Fibroblast of the aortic adventitia (primary cell): Measurements from ENCODE around the gene FKBP10. TPM values are rescaled to one million over a fixed set of nuclear protein-coding genes. Genes with fewer than 3 reads are reported as not detected.

Experiments
- DNase-seq: peaks from one replicate; pipeline ENCODE4 v3.0.0-alpha.2; 2010; ENCODE audit warnings: low read depth
- H3K4me3 ChIP-seq: 2 replicates; pipeline ENCODE4 v1.5.1; 2011; ENCODE audit warnings: low read depth, mild to moderate bottlenecking, control low read depth, low read length, moderate library complexity
- total RNA-seq: library from RNA; depleted of rRNA; stranded (reverse); fragments of >200 nt; gene quantifications from 2 replicates; pipeline ENCODE4 v1.2.3, GENCODE V29; 2012; ENCODE audit warnings: low replicate concordance
- TF ChIP-seq, protein P1 (sequence below): IDR thresholded peaks from 2 replicates; pipeline ENCODE4 v1.5.1; 2011; ENCODE audit warnings: mild to moderate bottlenecking, low read length, control low read depth, inconsistent platforms; ENCODE audit not compliant: insufficient read depth

FKBP10 gene
- total RNA-seq, 1 donor = 270 TPM

DNA sequence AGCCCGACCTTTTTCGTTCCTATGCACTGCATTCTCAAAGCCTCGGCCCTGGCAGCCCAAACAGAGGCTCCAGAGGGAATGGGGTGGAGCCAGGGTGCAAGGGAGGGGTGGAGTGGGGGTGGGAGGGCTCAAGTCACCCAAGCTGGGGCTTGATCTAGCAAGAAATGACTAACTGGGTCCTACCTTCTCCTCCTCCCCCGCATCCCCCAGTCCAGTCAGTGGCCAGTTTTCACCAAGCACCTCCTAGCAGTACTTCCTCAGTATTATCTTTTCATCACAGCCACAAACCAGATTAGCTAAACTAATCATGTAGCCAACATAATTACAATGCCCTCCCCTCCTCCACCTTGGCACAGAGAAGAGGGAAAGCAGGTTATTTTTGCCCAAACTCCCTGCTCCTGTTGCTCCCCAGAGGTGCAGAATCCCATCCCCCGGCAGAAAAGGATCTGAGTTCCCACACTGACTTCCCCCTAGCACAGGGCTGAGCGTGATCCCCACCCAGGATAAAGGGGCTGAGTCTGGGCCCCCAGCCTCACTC is 28.5 kb upstream of the FKBP10 start:
- H3K4me3 ChIP-seq = no peak overlapping the region
- DNase-seq = peak; percentile 32
- TF ChIP-seq, protein P1, sequence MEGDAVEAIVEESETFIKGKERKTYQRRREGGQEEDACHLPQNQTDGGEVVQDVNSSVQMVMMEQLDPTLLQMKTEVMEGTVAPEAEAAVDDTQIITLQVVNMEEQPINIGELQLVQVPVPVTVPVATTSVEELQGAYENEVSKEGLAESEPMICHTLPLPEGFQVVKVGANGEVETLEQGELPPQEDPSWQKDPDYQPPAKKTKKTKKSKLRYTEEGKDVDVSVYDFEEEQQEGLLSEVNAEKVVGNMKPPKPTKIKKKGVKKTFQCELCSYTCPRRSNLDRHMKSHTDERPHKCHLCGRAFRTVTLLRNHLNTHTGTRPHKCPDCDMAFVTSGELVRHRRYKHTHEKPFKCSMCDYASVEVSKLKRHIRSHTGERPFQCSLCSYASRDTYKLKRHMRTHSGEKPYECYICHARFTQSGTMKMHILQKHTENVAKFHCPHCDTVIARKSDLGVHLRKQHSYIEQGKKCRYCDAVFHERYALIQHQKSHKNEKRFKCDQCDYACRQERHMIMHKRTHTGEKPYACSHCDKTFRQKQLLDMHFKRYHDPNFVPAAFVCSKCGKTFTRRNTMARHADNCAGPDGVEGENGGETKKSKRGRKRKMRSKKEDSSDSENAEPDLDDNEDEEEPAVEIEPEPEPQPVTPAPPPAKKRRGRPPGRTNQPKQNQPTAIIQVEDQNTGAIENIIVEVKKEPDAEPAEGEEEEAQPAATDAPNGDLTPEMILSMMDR = no peak

DNA sequence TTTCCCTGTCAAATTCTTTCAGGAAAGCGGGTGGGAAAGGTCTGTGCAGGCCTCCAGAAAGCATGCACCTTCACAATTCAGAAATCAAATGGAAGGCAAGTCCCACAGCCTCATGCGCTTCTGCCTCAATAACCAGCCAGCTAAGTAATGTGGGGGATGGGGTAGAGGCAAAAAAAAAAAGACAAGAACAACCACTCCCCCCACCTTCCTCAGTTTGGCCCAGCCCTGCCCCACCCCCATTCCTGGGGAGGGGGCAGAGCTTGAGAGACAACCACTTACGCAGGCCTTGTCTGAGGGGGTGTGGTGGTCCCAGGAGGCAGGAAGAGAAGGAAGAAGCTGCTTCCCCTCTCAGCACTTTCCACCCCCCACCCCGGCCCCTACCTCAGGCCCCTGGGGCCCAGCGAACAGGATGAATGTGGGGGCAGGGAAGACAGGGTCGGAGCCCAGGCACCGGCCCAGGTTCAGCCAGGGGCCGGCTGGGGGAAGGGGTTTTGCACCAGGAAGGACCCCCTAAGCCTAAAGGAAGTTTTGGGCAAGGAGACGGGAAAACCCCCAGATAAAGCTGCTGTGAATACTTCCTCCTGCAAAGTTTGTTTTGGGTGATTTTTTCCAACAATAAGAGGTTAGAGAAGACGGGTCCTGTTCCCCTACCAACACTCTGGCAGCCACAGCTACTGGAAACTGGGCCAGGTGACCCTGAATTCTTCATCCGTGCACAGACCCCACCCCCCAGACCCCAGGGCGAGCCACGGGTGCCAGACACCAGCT is 27.5 kb upstream of the FKBP10 start:
- TF ChIP-seq, protein P1 = no peak
- H3K4me3 ChIP-seq = peak overlapping the region; percentile 65
- no peak for DNase-seq

DNA sequence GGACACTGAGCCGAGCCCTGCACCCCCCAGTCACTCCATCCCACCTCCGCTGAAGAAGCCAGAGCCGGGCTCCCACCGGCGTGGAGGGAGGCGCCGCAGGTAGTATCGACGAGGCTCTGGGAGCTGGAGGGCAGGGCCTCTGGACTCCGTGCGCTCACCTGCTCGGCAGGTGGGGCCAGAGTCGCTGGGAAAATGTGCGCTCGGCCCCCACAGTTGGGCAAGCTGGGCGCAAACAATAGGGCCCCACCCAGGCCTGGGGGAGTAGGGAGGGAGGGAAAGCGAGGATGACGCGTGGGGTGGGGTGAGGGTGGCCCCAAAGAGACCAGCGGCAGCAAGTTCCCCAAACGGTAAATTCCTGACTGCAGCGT is 27.0 kb upstream of the FKBP10 start:
- TF ChIP-seq, protein P1 = no peak
- no peak for DNase-seq
- peak overlapping the region; percentile 65 for H3K4me3 ChIP-seq

DNA sequence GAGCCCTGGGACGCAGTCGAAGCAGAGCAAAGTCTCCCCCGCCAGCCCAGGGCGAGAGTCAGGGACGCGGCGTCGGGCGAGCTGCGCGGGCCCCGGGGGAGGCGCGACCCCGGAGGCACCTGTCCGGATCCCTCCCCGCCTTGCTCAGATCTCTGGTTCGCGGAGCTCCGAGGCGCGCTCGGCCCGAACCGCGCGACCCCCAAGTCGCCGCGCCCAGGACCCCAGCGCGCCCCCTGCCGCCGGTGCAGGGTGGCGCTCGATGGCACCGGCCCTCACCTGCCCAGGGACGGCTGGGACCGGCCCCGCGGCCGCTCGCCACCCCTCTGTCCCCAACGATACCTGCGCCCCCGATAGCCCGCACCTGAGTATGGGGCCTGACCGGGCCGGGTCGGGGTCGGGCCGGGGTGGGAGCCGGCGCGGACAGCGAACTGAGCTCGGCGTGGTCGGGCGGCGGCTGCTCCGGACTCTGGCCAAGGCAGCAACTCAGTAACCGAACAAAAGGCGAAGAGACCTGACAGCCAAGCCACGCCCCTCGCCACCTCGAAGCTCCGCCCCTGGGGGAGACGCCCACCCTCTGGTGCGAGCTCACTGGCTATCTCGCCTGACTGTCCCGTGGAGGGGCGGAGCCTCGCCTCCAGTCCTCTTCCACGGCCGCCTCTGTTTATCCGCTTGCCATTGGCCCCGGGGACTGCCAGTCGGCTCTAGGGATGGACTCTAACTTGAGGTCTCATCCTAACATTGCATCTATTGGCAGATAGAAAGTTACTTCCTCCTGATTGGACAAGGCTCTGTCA is 26.4 kb upstream of the FKBP10 start, which contains the start of gene JUP:
Gene JUP, minus strand, starts transcription at position 485 of the 794 bp plus-strand sequence. CDS start 14,857 bp downstream, outside the sequence.
- peak within 1 kb of the TSS; percentile 65 for H3K4me3 ChIP-seq
- peak; percentile 96 for DNase-seq
- TF ChIP-seq, protein P1 = peak; percentile 15

DNA sequence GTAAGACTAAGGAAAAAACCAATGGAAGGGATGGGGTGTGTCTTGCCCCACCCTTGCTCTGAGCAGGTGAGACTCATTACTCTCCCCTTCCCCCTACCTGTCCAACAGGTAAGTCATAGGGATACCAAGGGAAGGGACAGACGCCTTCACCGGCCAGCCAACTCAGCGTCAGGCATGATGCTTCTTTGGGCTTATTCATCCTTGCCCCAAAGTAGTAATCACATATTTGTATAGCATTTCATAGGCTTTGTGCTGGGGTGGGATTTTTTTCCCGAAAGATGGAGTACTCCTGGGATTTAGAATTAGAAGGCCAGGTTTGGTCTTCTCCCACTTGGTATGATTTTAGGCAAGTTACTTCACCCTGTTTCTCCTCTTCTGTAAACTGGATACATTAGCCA is 25.8 kb upstream of the FKBP10 start:
- TF ChIP-seq, protein P1 = no peak
- H3K4me3 ChIP-seq = no peak overlapping the region
- no peak for DNase-seq

DNA sequence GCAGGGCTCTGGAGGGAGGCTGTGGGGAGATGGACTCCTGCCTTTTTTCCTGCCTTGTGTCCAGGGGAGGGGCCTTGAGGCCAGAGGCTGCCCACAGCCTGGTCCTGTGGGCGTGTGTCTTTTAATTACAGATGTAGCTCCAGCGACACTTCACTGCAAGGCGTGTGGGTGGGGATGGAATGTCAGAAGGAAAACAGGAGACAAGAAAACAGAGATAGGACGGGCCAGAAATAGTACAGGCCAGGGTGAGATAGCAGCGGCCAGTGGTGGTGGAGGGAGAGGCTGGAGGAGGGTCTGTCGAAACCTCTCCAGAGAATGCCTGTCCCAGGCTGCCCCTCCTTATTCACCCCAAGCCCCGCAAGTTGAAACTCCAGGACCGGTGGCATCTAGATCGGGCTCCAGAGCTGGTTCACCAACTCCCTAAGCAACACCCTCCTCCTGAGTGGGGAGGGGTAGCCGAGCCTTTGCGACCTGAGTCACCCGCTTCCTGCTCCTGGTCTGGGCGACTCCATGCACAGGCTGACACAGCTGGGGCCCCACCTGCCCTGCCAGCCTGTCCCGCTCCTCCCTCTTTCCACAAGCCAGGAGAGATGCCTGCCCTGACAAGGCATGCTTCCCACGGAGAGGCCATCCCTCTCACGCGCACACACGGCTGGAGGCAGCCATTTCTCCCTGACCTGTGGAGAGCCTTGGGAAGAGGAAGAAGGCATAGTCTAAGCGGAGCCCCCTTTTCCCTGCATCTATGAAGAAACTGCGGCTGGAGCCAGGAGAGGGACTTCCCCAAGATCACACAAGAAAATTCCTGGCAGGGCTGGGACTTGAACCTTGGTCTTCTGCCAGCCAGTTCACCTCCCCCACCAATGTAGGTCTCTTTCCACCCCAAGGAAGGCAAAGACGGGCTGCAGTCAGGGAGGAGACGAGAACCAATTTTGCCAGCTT is 19.7 kb upstream of the FKBP10 start:
- DNase-seq = peak; percentile 59
- TF ChIP-seq, protein P1 = no peak
- H3K4me3 ChIP-seq = no peak overlapping the region
